EL (cell line): ENCODE results near the gene ERC1.

Experiments used
- DNase-seq: peaks from one replicate; pipeline ENCODE4 v3.0.0-alpha.2; 2016

Gene ERC1

GRCh38 chr12:1419849-1420371, 428.9 kb downstream of the ERC1 start:
- no peak for DNase-seq

- DNase-seq = no peak
Observed at GRCh38 chr12:1421091-1421846, 430.2 kb downstream of the ERC1 start.

- no peak for DNase-seq
Observed at GRCh38 chr12:1422604-1423315, 431.7 kb downstream of the ERC1 start.

GRCh38 chr12:1424674-1425395, 433.8 kb downstream of the ERC1 start:
- DNase-seq = no peak

GRCh38 chr12:1425396-1425729, 434.3 kb downstream of the ERC1 start:
- no peak for DNase-seq

- no peak for DNase-seq
Observed at GRCh38 chr12:1428671-1429070, 437.6 kb downstream of the ERC1 start.

- peak; percentile 91 for DNase-seq
Observed at GRCh38 chr12:1429980-1430379, 439.0 kb downstream of the ERC1 start.

GRCh38 chr12:1434296-1434955, 443.4 kb downstream of the ERC1 start:
- no peak for DNase-seq

GRCh38 chr12:1435044-1435443, 444.0 kb downstream of the ERC1 start:
- no peak for DNase-seq

- DNase-seq = peak; percentile 12
Observed at GRCh38 chr12:1435456-1435855, 444.4 kb downstream of the ERC1 start.

- DNase-seq = no peak
Observed at GRCh38 chr12:1436015-1436414, 445.0 kb downstream of the ERC1 start.

GRCh38 chr12:1436981-1437380, 446.0 kb downstream of the ERC1 start:
- no peak for DNase-seq

- no peak for DNase-seq
Observed at GRCh38 chr12:1439201-1439600, 448.2 kb downstream of the ERC1 start.

GRCh38 chr12:1439687-1440086, 448.7 kb downstream of the ERC1 start:
- no peak for DNase-seq

GRCh38 chr12:1443421-1444141, 452.6 kb downstream of the ERC1 start:
- peak; percentile 72 for DNase-seq

- no peak for DNase-seq
Observed at GRCh38 chr12:1444142-1444516, 453.1 kb downstream of the ERC1 start.

- no peak for DNase-seq
Observed at GRCh38 chr12:1445807-1446206, 454.8 kb downstream of the ERC1 start.

GRCh38 chr12:1448336-1448735, 457.3 kb downstream of the ERC1 start:
- DNase-seq = no peak

GRCh38 chr12:1453810-1454209, 462.8 kb downstream of the ERC1 start:
- no peak for DNase-seq

- DNase-seq = no peak
Observed at GRCh38 chr12:1456885-1457284, 465.9 kb downstream of the ERC1 start.

- DNase-seq = peak; percentile 98
Observed at GRCh38 chr12:1457901-1458300, 466.9 kb downstream of the ERC1 start.

GRCh38 chr12:1459339-1459738, 468.3 kb downstream of the ERC1 start:
- no peak for DNase-seq
